Activated naive CD8-positive, alpha-beta T cell treated with anti-CD3 and anti-CD28 coated beads for 36 hours (primary cell): Measurements from ENCODE around the gene TMEM150A. TPM values are rescaled to one million over a fixed set of nuclear protein-coding genes. Genes with fewer than 3 reads are reported as not detected.

Source experiments
- DNase-seq: peaks from one replicate; pipeline ENCODE4 v3.0.0; 2021
- H3K27ac Mint-ChIP-seq: one replicate; pipeline ENCODE4 v1.8.0; 2022; ENCODE audit warnings: mild to moderate bottlenecking, moderate library complexity, mixed read lengths
- H3K27me3 Mint-ChIP-seq: one replicate; pipeline ENCODE4 v1.8.0; 2022; ENCODE audit warnings: mild to moderate bottlenecking, mixed read lengths
- H3K36me3 Mint-ChIP-seq: one replicate; pipeline ENCODE4 v1.8.0; 2021; ENCODE audit warnings: mild to moderate bottlenecking, mixed read lengths
- H3K4me1 Mint-ChIP-seq: one replicate; pipeline ENCODE4 v1.8.0; 2021; ENCODE audit warnings: mixed read lengths
- H3K4me3 Mint-ChIP-seq: one replicate; pipeline ENCODE4 v1.8.0; 2022; ENCODE audit warnings: mild to moderate bottlenecking, moderate library complexity, mixed read lengths
- H3K9me3 Mint-ChIP-seq: one replicate; pipeline ENCODE4 v1.8.0; 2022; ENCODE audit warnings: mixed read lengths
- total RNA-seq, 2 experiments: library from RNA; stranded (reverse); gene quantifications; one replicate each; pipeline ENCODE4 v1.2.3, GENCODE V29; 2021

TMEM150A gene
- total RNA-seq, 2 experiments from 2014 or later = 2.4 to 3.4 TPM

DNA sequence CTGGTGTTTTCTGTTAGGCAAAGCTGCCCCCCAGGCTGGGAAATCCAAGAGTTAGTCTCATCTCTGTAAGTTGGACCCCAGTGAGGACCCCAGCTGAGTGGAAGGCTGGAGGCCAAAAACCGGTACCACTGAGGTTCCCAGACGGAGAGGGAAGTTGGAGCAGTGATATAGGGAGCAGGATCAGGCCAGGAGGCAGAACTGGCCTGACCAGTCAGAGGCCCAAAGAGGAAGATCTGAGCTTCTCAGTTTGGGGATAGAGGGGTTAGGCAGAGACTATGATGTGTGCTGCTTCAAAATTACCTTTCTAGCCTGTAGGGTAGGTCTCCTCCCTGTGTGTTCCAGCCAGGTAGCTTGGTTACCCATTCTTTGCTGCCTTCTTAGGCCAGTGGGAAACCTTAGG lies 11.5 kb downstream of the TMEM150A start:
- Mint-ChIP-seq H3K4me3 (no peak overlapping the region), H3K27ac (peak overlapping the region; percentile 38), H3K9me3 (no peaks in the 10 kb centered on the region), H3K4me1 (peaks cover 24% of the 10 kb centered on the region), H3K27me3 (no peaks in the 10 kb centered on the region), H3K36me3 (peaks cover 4% of the 10 kb centered on the region)
- DNase-seq = no peak

GRCh38 chr2:85589982-85590791 lies 12.3 kb downstream of the TMEM150A start:
- H3K9me3 Mint-ChIP-seq = no peaks in the 10 kb centered on the region
- no peak overlapping the region for H3K4me3 Mint-ChIP-seq
- H3K27me3 Mint-ChIP-seq = no peaks in the 10 kb centered on the region
- H3K4me1 Mint-ChIP-seq = peaks cover 32% of the 10 kb centered on the region
- no peak overlapping the region for H3K27ac Mint-ChIP-seq
- no peak for DNase-seq
- no peaks in the 10 kb centered on the region for H3K36me3 Mint-ChIP-seq

DNA sequence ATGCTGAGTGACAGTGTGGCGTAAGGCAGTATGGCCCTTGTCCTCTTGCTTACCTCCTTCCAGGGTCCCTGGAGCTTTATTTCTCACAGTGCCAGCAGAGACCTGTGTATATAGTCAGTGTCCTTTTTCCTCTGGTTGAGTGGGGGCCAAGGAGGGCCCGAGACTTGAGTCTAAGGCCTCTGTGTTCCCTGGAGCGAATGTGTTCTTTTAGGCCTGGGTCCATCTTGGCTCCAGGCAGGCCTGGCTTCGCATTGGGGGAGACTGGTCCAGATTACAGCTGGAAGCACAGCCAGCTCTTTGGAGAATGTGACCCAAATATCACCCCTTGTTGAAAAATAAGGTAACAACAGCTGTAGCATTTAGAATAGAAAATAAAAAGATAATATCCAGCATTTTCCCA lies 13.3 kb downstream of the TMEM150A start:
- no peak overlapping the region for H3K4me3 Mint-ChIP-seq
- no peaks in the 10 kb centered on the region for H3K36me3 Mint-ChIP-seq
- DNase-seq = no peak
- H3K27me3 Mint-ChIP-seq = no peaks in the 10 kb centered on the region
- H3K4me1 Mint-ChIP-seq = peaks cover 27% of the 10 kb centered on the region
- H3K9me3 Mint-ChIP-seq = no peaks in the 10 kb centered on the region
- H3K27ac Mint-ChIP-seq = no peak overlapping the region

- no peak for DNase-seq
- H3K27me3 Mint-ChIP-seq = no peaks in the 10 kb centered on the region
- no peak overlapping the region for H3K27ac Mint-ChIP-seq
- H3K4me3 Mint-ChIP-seq = no peak overlapping the region
- H3K36me3 Mint-ChIP-seq = no peaks in the 10 kb centered on the region
- H3K9me3 Mint-ChIP-seq = no peaks in the 10 kb centered on the region
- peaks cover 30% of the 10 kb centered on the region for H3K4me1 Mint-ChIP-seq
Measured at GRCh38 chr2:85588645-85589044, 13.9 kb downstream of the TMEM150A start.

DNA sequence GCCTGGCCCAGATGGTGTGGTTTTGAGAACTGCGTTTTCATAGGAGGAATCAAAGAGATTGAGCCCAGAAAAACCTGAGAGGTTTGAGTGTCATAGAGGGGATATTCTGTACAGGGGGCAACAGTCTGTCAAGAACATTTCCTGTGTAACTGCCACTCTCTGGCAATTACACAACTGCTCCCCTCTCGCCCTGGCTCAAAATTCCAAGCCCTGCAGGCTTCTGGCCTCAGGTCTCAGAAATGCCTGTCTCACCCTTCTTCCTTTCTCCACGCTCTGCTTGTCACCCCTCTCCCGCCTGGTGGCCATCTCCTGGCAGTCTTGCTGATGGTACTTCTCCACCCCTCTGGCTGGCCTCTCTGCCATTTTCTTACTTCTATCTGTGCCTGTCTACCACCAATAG lies 14.3 kb downstream of the TMEM150A start:
- H3K9me3 Mint-ChIP-seq = no peaks in the 10 kb centered on the region
- peaks cover 2% of the 10 kb centered on the region for H3K36me3 Mint-ChIP-seq
- no peak overlapping the region for H3K27ac Mint-ChIP-seq
- no peak overlapping the region for H3K4me3 Mint-ChIP-seq
- no peak for DNase-seq
- no peaks in the 10 kb centered on the region for H3K27me3 Mint-ChIP-seq
- H3K4me1 Mint-ChIP-seq = peaks cover 33% of the 10 kb centered on the region

- Mint-ChIP-seq H3K27me3 (no peaks in the 10 kb centered on the region), H3K9me3 (no peaks in the 10 kb centered on the region), H3K4me3 (peak overlapping the region; percentile 82), H3K4me1 (peaks cover 44% of the 10 kb centered on the region), H3K27ac (peak overlapping the region; percentile 91), H3K36me3 (peaks cover 16% of the 10 kb centered on the region)
- no peak for DNase-seq
Measured at GRCh38 chr2:85585781-85586105, 16.8 kb downstream of the TMEM150A start.

DNA sequence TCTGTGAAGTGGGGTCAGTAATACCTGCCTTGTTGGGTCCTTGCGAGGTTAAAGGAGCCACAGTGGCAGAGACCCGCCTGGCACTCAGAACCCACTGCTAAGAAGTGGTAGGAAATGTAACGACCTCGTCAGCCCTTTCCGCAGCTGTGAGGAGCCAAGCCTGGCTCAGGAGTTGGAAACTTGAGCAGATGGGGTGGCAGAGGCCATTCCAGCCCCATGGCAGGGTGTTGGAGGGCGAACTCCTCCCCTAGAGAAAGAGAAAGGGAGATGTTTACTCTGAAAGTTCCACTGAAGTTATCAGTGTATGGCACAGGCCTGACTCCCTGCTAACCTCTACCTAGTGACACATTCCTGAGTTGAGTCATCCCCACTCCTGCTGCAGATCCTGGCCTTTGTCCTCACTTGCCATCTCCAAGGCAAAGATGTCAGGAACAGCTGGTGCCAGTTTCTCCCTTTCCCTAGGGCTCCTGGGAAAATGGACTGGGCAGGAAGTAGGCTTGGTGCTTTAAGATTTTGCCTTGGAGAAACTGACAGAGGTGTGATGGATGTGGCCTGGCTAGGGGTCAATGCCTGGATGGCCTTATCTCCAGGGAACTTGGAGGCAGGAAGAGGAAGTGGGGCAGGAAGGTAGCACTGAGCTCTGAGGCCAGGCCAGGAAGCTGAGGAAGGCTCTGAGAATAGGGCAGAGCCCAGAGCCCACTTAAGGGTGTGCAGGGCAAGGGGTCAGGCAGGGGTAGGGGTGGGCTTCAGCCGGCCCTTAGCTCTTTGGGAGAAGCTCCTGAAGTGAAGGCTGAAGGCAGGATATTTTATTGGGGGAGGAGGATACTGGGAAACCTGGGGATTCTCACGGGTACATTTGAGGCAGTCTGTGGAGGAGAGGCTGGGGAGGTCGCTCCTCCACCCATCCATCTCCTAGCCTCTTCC lies 17.4 kb downstream of the TMEM150A start:
- peak overlapping the region; percentile 91 for H3K27ac Mint-ChIP-seq
- peak overlapping the region; percentile 82 for H3K4me3 Mint-ChIP-seq
- H3K27me3 Mint-ChIP-seq = no peaks in the 10 kb centered on the region
- peak; percentile 38 for DNase-seq
- peaks cover 18% of the 10 kb centered on the region for H3K36me3 Mint-ChIP-seq
- H3K4me1 Mint-ChIP-seq = peaks cover 46% of the 10 kb centered on the region
- no peaks in the 10 kb centered on the region for H3K9me3 Mint-ChIP-seq

DNA sequence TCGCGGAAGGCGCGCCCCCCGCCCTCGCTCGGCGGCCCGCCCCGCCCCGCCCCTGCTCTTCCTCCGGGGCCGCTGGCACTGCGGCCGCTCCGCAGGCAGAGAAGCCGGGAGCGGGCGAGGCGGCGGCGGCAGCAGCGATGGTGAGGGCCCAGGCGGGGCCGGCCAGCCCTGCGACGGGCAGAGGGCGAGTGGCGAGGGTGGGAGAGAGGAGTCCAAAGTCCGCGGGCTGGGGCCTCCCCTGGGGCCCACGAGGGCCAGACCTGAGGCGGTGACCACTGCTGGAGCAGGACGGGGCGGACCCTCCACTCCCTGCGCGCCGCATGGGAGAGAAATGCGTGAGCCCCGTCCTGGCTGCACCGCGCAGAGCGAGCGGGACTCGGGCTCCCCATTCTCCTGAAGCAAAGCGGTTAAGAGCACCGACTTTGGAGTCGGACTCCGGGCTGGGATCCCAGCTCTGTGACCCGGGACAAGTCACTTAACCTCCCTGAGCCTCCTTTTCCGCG lies 18.1 kb downstream of the TMEM150A start, which contains the start of gene VAMP5:
Gene VAMP5, plus strand, starts transcription at position 78 of the 503 bp plus-strand sequence. Its CDS starts 60 bp downstream, at position 138.
- peaks cover 51% of the 10 kb centered on the region for H3K4me1 Mint-ChIP-seq
- peak within 1 kb of the TSS; percentile 82 for H3K4me3 Mint-ChIP-seq
- H3K27me3 Mint-ChIP-seq = no peaks in the 10 kb centered on the region
- peak within 1 kb of the TSS; percentile 91 for H3K27ac Mint-ChIP-seq
- DNase-seq = peak; percentile 54
- H3K36me3 Mint-ChIP-seq = peaks cover 18% of the 10 kb centered on the region
- H3K9me3 Mint-ChIP-seq = no peaks in the 10 kb centered on the region

DNA sequence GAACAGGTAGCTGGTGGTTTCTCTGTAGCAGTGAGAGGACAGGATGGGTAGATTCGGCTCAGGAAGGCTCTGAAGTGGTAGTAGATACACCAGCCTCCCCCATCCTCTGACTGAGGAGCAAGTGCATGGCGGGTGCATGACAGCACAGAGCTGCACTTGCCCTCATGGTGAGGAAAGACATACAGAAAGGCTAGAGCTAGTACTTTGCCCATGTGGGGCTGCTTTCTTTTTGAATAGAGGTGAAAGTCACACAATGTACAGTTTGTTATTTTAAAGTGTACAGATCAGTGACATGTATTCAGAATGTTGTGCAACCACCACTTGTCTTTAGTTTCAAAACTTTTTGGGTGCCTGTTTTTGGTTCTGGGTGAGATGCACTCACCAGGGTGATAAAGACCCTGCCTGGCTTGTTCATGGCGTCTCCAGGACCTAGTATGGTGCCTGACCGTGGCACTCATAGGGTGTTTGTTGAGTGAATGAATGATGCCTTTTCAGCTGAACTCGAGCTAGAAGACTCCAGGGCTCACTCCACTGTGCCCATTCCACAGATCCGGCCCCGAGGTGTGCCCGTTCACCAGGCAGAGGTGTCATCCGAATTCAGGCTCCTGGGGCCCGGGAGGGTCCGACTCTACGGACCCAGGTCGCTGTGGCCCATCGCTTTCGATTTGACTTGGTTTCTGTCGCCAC lies 18.7 kb downstream of the TMEM150A start:
- peaks cover 20% of the 10 kb centered on the region for H3K36me3 Mint-ChIP-seq
- peaks cover 57% of the 10 kb centered on the region for H3K4me1 Mint-ChIP-seq
- peak overlapping the region; percentile 78 for H3K4me3 Mint-ChIP-seq
- no peak for DNase-seq
- H3K27me3 Mint-ChIP-seq = no peaks in the 10 kb centered on the region
- H3K9me3 Mint-ChIP-seq = no peaks in the 10 kb centered on the region
- peak overlapping the region; percentile 82 for H3K27ac Mint-ChIP-seq

DNA sequence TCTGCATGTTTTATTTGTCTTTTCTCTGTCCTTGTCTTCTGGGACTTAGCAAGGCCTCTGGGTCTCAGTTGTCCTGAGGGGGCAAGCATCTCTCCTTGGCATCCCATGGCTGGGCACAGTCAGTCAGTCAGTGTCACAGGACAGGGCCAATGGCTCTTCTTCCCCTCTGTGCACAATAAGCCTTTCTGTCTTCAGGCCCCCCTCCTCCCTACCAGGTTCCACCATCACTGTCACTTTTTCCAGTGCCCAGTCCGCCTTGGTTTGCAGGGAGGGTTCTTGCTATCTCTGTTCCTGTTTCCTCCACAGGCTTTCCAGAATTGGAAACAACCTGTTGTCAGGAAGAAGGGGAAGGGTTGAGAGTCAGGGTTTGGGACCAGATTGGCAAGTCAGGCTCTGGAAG lies 20.0 kb downstream of the TMEM150A start:
- peaks cover 58% of the 10 kb centered on the region for H3K4me1 Mint-ChIP-seq
- no peak overlapping the region for H3K4me3 Mint-ChIP-seq
- H3K27me3 Mint-ChIP-seq = no peaks in the 10 kb centered on the region
- H3K9me3 Mint-ChIP-seq = no peaks in the 10 kb centered on the region
- no peak for DNase-seq
- no peak overlapping the region for H3K27ac Mint-ChIP-seq
- H3K36me3 Mint-ChIP-seq = peaks cover 22% of the 10 kb centered on the region

- H3K4me3 Mint-ChIP-seq = no peak overlapping the region
- no peak for DNase-seq
- no peaks in the 10 kb centered on the region for H3K27me3 Mint-ChIP-seq
- H3K27ac Mint-ChIP-seq = peak overlapping the region; percentile 89
- H3K36me3 Mint-ChIP-seq = peaks cover 22% of the 10 kb centered on the region
- H3K9me3 Mint-ChIP-seq = no peaks in the 10 kb centered on the region
- peaks cover 47% of the 10 kb centered on the region for H3K4me1 Mint-ChIP-seq
Measured at GRCh38 chr2:85580206-85580605, 22.3 kb downstream of the TMEM150A start.

DNA sequence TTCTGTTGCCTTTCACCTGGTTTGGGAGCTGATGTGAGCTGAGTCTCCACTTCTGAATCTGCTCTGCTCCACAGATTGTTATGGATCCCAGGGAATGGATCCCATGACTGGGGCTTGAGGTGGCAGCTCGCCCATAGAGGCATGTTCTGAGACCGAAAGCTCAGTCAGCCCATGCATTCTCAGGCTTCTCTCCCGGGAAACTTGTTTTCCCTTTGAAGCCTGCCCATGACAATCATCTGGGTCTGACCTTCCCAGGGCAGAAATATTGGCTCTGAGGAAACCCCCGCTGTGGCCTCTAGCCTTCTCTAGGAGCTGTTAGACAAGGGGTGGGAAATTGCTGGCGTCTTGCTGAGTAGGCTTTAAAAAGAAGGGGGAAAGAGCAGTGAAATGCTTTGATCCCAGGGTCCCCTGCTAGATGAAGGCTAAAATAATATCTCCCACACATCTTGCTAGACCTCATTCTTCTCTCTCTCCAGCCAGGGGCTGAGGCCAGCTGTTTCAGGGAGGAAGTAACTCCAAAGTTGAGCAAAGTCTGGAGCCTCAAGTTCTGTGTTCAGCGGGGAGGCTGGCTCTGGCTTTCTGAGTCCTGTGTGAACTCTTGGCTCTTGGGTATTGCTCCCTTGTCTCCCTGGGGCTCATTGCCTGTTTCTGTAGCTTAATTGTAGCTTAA lies 23.1 kb downstream of the TMEM150A start:
- H3K27me3 Mint-ChIP-seq = no peaks in the 10 kb centered on the region
- peaks cover 42% of the 10 kb centered on the region for H3K4me1 Mint-ChIP-seq
- no peak for DNase-seq
- no peaks in the 10 kb centered on the region for H3K9me3 Mint-ChIP-seq
- H3K36me3 Mint-ChIP-seq = peaks cover 22% of the 10 kb centered on the region
- H3K4me3 Mint-ChIP-seq = peak overlapping the region; percentile 96
- peak overlapping the region; percentile 89 for H3K27ac Mint-ChIP-seq

GRCh38 chr2:85578243-85579180 lies 24.0 kb downstream of the TMEM150A start:
- peak overlapping the region; percentile 96 for H3K4me3 Mint-ChIP-seq
- H3K36me3 Mint-ChIP-seq = peaks cover 22% of the 10 kb centered on the region
- DNase-seq = peak; percentile 32
- H3K27ac Mint-ChIP-seq = peak overlapping the region; percentile 89
- H3K4me1 Mint-ChIP-seq = peaks cover 37% of the 10 kb centered on the region
- no peaks in the 10 kb centered on the region for H3K27me3 Mint-ChIP-seq
- no peaks in the 10 kb centered on the region for H3K9me3 Mint-ChIP-seq
